ENCODE data around the gene UEVLD.

DNA sequence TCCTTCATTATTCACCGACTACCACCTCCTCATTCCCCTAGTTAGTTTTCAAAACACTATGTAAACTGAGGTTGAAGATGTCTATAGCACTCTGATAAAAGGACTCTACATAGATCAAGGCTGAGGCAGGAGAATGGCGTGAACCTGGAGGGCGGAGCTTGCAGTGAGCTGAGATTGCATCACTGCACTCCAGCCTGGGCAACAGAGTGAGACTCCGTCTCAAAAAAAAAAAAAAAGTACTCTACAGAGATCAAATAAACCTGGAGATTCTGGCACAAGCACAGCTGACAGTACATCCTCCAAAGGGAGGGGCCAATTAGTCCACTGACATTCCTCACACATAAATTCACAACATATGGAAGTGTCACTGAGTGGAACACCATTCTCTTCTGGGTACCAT is 92.8 kb downstream of the UEVLD start:
- TF ChIP-seq CTCF (IDR thresholded peaks at IDR 0.05): no peak
- TF ChIP-seq POLR2AphosphoS5 (IDR thresholded peaks at IDR 0.05): no peak
- TF ChIP-seq POLR2A (IDR thresholded peaks at IDR 0.05): no peak
- no peak for TF ChIP-seq EP300 (IDR thresholded peaks at IDR 0.05)
